HG03060 (cell line): ENCODE results near the gene TTC6.
"Not testable (repeated sequence)": the region's sequence is repeated elsewhere in the genome, so short reads cannot be mapped to it uniquely, and the experiment has no call there.

Source experiments
- ATAC-seq: cut with Tn5 transposase; IDR thresholded peaks from one replicate; pipeline ENCODE4 v1.9.1; 2021; ENCODE audit warnings: low read depth, moderate number of reproducible peaks; ENCODE audit not compliant: unreplicated experiment

TTC6 gene

GRCh38 chr14:37594971-37595808, at the start of gene TTC6, which contains the start of gene FOXA1:
Gene TTC6 (plus strand): TSS chr14:37595629. CDS start chr14:37622065, 26,436 bp downstream.
Gene FOXA1 (minus strand): TSS chr14:37595249. CDS start chr14:37594972, 277 bp downstream.
- no peak for ATAC-seq

GRCh38 chr14:37546621-37547447, 48.6 kb upstream of the TTC6 start:
- ATAC-seq, result no peak

- ATAC-seq, result no peak
Observed at GRCh38 chr14:37550511-37550910, 44.9 kb upstream of the TTC6 start.

GRCh38 chr14:37551119-37551518, 44.3 kb upstream of the TTC6 start:
- no peak for ATAC-seq

- ATAC-seq, result no peak
Observed at GRCh38 chr14:37553935-37554550, 41.4 kb upstream of the TTC6 start.

- not testable (repeated sequence) for ATAC-seq
Observed at GRCh38 chr14:37555596-37555995, 39.8 kb upstream of the TTC6 start.

- ATAC-seq, result no peak
Observed at GRCh38 chr14:37558740-37559139, 36.7 kb upstream of the TTC6 start.

- no peak for ATAC-seq
Observed at GRCh38 chr14:37559386-37559785, 36.0 kb upstream of the TTC6 start.

GRCh38 chr14:37563189-37563588, 32.2 kb upstream of the TTC6 start:
- no peak for ATAC-seq

- no peak for ATAC-seq
Observed at GRCh38 chr14:37565550-37565949, 29.9 kb upstream of the TTC6 start.

- ATAC-seq, result no peak
Observed at GRCh38 chr14:37566811-37567371, 28.5 kb upstream of the TTC6 start.

GRCh38 chr14:37569729-37570128, 25.7 kb upstream of the TTC6 start:
- no peak for ATAC-seq

GRCh38 chr14:37571391-37571790, 24.0 kb upstream of the TTC6 start:
- no peak for ATAC-seq

GRCh38 chr14:37573356-37573755, 22.1 kb upstream of the TTC6 start:
- no peak for ATAC-seq

GRCh38 chr14:37579274-37579673, 16.2 kb upstream of the TTC6 start:
- no peak for ATAC-seq

- ATAC-seq, result no peak
Observed at GRCh38 chr14:37580146-37580545, 15.3 kb upstream of the TTC6 start.

GRCh38 chr14:37583358-37584210, 11.8 kb upstream of the TTC6 start:
- ATAC-seq, result no peak

- no peak for ATAC-seq
Observed at GRCh38 chr14:37584211-37585100, 11.0 kb upstream of the TTC6 start.

- no peak for ATAC-seq
Observed at GRCh38 chr14:37585101-37585511, 10.3 kb upstream of the TTC6 start.
